Adipose tissue (tissue), 3 donors: ENCODE data around the gene KCNMA1. TPM values are rescaled to one million over a fixed set of nuclear protein-coding genes. Genes with fewer than 3 reads are reported as not detected.

ENCODE experiments used
- H3K27ac ChIP-seq: one replicate; pipeline ENCODE4 v1.5.1; 2013; ENCODE audit warnings: low read depth, low read length
- WGBS, 3 donors: extraction: QIAGEN DNeasy Blood & Tissue Kit; methylation state at CpG; one replicate each; pipeline ENCODE4 v1.1.7; 2013; 5-methylcytosine and 5-hydroxymethylcytosine counted together
- polyA plus RNA-seq, 3 donors: library from polyadenylated mRNA; stranded (reverse); fragments of 200-250 nt; gene quantifications; one replicate each; pipeline ENCODE4 v1.2.3, GENCODE V29; 2013
- donor health status: healthy with polysubstance abuse.
- donor health status: Bipolar disorder and iron deficiency.
- donor health status: healthy.

Gene KCNMA1
- polyA plus RNA-seq, 3 donors: 2.5 to 5.1 (median 3.8) TPM

DNA sequence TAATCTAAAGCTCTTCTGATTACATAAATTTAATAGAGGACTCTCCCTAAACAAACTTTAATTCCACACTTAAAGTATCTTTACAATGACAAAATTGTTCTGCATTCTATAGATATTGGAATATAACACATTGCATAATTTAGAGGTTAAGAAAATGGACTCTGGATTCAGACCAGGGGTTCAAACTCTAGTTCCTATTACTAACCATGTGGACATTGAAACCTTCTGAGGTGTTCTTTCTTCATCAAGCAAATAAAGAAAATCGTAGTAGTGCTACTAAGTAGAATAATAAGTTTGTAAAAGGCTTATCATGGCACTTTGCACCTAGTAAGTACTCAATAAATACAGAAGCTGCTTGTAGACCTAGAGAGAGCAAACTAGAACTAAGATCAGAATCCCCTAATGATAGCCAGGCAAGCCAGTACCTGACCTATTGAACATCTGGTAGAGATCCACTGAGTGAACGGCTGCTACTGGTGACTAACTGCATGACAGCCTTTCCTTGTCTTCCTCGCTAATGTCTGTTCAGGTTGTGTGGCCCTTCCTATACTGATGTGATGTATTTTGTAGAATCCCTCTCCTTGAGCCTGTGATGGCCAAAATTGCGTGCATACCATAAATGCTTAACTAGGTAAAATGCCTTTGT is 430.3 kb downstream of the KCNMA1 start:
- WGBS, 3 donors: 74 to 85% (median 79%) methylated on average over 4 of the region's 4 CpGs
- H3K27ac ChIP-seq: no peak overlapping the region

GRCh38 chr10:77205135-77205534 is 432.5 kb downstream of the KCNMA1 start:
- H3K27ac ChIP-seq: no peak overlapping the region
- 57 to 94% (median 67%) methylated on average over 2 of the region's 2 CpGs for WGBS, 3 donors

DNA sequence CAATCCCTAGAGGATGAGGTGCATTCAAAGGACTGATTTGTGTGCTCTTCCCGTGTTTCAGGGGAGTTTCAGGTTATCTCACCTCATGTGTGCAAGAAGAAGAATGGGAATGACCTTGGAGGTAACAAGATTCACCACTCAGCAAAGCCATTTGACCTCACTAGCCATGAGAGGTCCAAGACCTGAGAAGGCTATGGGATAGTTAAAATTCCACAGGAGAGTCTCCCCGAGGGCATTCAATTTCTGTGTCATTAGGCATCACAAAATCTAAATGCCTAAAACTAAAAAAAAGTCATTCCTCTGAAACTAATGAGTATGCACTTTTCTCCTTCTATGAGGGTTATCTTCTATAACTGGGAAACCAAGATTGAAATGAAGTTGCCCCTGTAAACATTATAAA is 433.4 kb downstream of the KCNMA1 start:
- WGBS, 3 donors: 59 to 75% (median 73%) methylated on average over 2 of the region's 2 CpGs
- H3K27ac ChIP-seq: no peak overlapping the region

DNA sequence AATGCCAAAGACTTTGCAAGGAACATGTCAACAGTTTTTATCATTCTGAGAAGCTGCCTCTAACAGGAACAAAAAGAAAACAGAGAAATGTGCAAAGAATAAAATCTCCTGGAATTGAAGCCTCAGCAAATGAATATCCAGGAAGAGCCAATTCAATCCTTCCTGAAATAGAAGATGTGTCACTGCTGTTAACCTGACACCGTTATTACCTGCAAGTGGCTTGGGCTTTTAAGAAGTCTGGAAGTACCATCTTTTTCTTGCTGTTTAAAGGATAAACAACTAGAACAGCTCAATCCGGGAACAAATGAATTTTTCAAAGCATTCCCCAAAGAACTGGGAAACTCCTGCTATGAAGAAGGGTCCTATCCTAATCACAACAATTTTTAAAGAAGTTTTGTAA is 434.8 kb downstream of the KCNMA1 start:
- 71 to 80% (median 79%) methylated on average over 2 of the region's 2 CpGs for WGBS, 3 donors
- no peak overlapping the region for H3K27ac ChIP-seq

DNA sequence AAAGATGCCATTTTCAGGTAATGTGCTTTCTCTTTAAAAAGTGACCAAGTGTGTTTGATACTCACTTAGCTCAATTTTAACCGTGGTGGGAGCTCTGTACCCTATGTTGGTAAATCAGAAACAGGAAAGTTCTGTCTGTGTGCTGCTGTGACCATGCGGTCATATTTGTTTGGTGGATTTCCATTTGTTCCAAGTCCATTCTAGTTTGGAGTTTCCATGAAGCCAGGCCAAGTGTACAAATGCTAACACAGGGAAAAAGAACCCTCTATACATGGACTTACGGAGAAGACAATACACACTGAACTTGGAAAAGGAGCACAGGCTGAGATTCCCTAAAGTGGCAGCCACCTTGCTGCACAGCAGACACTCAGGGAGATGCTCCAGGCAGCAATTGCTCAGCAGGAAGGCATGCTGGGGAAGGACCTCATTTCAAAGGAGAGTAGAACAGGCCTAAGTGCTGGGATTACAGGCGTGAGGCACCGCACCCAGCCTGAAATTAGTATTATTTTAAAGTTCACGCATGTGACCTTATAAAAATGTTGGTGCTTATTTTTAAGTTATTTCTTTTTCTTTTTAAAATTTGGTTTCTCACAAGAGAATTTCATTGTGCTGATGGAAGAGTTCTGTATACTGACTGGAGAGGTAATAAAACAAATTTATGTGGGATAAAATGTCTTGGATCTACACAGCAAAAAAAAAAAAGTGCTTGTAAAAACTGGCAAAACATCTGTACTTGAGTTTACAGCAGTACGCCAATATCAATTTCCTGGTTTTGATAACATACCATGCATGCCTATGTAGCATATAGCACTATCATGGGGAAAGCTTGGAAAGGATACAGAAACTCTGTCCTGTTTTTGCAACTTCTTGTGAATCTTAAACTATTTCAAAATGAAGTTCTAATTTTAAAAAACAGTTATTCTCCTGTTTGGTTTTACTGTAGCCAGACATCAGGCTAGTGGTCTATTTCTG is 436.2 kb downstream of the KCNMA1 start:
- no peak overlapping the region for H3K27ac ChIP-seq
- WGBS, 3 donors: 77 to 80% (median 77%) methylated on average over 7 of the region's 7 CpGs

- WGBS, 3 donors: 81 to 95% (median 84%) methylated on average over 12 of the region's 12 CpGs
- H3K27ac ChIP-seq: no peak overlapping the region
Observed at GRCh38 chr10:77197544-77197943, 440.1 kb downstream of the KCNMA1 start.

GRCh38 chr10:77196614-77197013 is 441.0 kb downstream of the KCNMA1 start:
- no peak overlapping the region for H3K27ac ChIP-seq

GRCh38 chr10:77195101-77195500 is 442.5 kb downstream of the KCNMA1 start:
- 67 to 84% (median 73%) methylated on average over 2 of the region's 2 CpGs for WGBS, 3 donors
- H3K27ac ChIP-seq: no peak overlapping the region

More at GRCh38 chr10:77196614-77197013, 441.0 kb downstream of the KCNMA1 start:
- WGBS, 3 donors: 74 to 92% (median 83%) methylated on average over 2 of the region's 2 CpGs

DNA sequence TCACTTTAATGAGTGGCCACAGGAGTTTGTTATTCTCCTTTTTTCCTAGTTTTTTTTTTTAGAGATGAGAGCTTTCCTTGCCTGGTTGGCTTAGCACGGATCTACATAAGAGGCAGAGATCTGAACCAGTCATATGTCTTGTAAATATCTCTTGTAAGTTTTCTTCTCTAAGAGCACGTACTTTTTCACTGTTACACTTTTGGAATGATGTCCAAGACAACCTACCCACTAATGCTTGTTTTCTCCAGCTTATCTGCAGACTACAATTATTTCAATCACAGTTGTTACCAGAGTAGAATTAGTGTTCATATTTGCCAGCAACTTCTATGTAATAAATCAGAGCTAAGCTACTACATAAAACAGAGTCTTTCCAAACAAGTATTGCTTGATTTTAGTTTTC is 444.6 kb downstream of the KCNMA1 start:
- H3K27ac ChIP-seq: no peak overlapping the region
- 50 to 78% (median 64%) methylated on average over 2 of the region's 2 CpGs for WGBS, 3 donors

- H3K27ac ChIP-seq: no peak overlapping the region
- 57 to 74% (median 70%) methylated on average over 3 of the region's 3 CpGs for WGBS, 3 donors
Observed at GRCh38 chr10:77192402-77192801, 445.2 kb downstream of the KCNMA1 start.

DNA sequence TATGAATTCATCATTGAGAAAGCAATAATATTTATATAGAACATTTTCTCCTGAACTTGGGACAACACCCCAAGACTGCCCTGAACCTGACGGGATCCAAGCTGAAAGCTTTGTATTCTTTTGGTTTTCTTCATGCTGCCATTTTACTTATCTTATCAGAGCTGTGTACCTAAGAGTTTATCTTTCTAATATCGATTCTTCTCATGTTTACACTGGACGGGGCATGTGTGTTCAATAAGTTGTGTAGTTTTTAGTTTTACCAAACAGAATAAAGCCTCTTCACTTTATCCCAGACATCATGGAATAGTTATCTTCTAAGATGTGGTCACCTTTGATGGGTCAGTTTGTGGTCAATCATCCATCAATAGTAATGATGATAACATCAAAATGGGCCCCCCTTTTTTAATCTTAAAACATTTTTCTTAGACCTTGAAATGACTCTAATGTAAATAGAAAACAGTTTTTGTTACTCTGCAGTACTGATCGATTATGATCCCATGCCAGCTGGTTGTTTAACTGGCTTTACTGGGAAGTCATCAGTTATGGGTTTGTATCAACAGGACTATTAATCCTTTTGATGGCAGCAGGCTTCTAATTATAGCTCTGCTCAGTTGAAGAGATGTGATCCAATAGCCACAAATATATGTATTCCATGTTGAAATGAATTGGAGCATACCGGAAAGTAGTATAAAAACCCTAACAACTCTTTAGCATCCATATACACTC is 446.1 kb downstream of the KCNMA1 start:
- no peak overlapping the region for H3K27ac ChIP-seq
- WGBS, 3 donors: 26 to 82% (median 70%) methylated on average over 5 of the region's 5 CpGs

DNA sequence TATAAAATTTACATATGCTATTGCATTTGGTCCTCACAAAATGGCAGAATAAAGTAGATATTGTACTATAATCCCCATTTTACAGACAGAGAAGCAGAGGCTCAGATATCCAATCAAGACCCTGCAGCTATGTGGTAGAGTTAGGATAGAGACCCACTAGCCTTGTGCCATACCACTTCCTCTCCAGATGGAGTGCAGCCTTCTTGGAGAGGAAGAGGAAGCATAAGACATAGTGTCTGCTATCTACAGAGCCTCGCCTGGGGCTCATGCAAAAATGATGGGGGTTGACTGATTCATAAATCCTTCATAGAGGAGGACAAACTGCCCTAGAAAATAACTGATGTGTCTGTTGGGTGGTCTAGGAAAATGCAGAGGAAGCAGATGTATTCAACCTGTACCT is 447.3 kb downstream of the KCNMA1 start:
- 46 to 83% (median 50%) methylated on average over 1 of the region's 1 CpG for WGBS, 3 donors
- no peak overlapping the region for H3K27ac ChIP-seq

DNA sequence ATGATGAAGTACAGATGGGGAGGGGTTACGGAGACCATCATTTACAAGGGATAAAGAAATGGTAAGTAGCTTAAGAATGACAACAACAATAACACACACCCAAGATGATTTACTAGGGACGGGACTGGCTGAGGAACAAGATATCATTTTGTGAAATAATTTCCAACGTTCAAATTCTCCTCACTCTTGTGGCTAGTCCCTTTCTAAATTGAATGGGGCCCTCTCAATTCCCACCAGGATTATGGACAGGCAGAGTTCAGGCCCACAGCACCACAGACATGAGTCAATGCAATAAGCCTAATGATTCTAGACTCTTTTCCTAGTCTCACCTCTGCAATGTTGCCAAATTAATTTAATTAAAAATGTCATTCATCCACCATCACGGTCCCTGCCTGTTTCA is 448.1 kb downstream of the KCNMA1 start:
- H3K27ac ChIP-seq: no peak overlapping the region
- 88 to 92% (median 88%) methylated on average over 4 of the region's 4 CpGs for WGBS, 3 donors

DNA sequence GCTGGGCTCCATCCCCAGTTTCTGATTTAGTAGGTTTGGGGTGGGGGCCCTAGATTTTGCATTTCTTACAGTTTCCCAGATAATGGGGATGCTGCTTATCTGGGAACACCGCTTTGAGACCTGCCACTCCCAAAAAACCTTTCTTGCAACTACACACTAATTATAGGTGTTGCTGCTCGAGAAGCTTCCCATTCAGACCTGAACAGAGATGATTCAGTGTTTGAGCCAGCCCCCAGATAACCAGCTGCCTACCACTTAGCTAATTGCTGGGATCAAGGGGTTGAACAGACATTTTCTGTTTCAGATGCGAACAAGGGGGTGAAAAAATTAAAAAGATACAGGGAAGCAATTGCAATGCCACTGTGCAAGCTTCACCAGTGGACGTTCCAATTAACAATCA is 448.5 kb downstream of the KCNMA1 start:
- no peak overlapping the region for H3K27ac ChIP-seq
- WGBS, 3 donors: 83 to 96% (median 85%) methylated on average over 4 of the region's 4 CpGs

GRCh38 chr10:77188521-77188920 is 449.1 kb downstream of the KCNMA1 start:
- H3K27ac ChIP-seq: no peak overlapping the region

DNA sequence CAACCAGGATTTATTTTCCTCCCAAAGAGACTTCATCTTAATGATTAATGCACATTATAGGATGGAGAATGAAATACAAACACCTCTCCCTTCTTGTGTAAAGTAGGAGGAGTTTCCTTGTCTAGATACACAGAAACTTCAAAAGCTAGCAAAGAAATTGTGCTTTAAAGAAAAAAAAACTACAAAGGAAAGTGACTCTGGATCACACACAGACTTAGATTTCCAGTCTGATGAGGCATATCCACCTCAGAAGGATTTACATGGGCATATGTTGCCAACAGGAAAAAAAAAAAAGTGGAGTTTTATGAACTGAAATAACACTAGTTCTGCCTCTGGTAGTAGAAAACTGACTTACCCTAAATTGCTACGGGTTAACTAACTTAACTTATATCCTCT is 449.6 kb downstream of the KCNMA1 start:
- 69 to 88% (median 70%) methylated on average over 1 of the region's 1 CpG for WGBS, 3 donors
- H3K27ac ChIP-seq: no peak overlapping the region

DNA sequence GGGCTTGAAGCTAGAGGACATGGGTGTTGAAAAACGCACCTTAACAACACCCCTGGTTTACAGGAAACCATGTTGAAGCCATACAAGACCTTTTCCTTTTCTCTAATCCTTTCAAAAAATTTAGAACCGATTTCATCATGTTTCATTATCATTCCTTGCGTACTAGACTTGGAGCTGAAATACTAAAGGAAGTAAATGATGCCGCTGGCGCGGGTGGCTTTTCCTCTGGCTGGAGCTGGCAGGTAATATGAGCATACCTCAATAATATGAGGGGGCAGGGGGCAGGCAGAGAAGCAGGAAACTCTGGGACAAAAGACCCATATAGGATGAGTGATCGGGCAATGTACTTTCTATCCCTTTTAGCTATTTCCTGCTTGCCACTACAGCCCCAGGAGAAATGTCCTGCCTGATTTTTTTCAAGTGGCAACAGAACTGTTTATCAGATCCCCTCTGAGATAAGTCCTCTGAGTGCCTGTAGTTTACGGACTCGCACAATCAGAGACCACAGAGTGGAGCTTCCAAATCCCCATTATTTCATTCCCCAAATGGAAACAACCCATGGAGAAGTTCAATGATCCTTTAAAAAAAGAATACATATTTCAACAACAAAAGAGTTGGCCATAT is 450.1 kb downstream of the KCNMA1 start:
- no peak overlapping the region for H3K27ac ChIP-seq
- WGBS, 3 donors: 55 to 66% (median 62%) methylated on average over 9 of the region's 9 CpGs

DNA sequence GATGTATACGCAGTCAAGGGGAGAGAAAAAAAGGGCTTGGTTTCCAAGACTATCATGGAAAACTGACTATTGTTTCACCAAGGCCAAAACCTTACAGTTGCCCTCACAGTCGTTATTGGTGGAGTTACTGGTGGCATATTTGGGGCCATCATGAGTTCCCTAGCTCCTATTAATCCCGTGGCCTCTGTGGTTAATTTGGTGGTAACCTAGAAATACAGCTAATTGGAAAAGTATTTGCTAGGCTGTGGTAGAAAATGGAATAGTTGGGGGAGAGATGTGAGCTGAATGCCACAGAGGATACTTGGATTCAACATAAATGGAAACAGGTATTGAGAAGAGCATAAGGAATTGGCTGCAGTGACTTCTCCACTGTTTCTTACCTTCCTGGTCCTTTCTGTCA is 450.7 kb downstream of the KCNMA1 start:
- 77 to 94% (median 89%) methylated on average over 3 of the region's 3 CpGs for WGBS, 3 donors
- H3K27ac ChIP-seq: no peak overlapping the region

GRCh38 chr10:77185696-77186095 is 451.9 kb downstream of the KCNMA1 start:
- WGBS, 3 donors: 27 to 78% (median 52%) methylated on average over 2 of the region's 2 CpGs
- no peak overlapping the region for H3K27ac ChIP-seq
